ENCODE measurements around the gene MECR.
"Not testable (repeated sequence)": the region's sequence is repeated elsewhere in the genome, so short reads cannot be mapped to it uniquely, and the experiment has no call there.

Gene MECR

GRCh38 chr1:29162476-29163138 lies 68.1 kb downstream of the MECR start:
- no peak overlapping the region for H3K4me3 Mint-ChIP-seq
- H3K4me1 Mint-ChIP-seq (ENCODE audit: low read depth) = peaks cover 42% of the 10 kb centered on the region
- H3K27me3 Mint-ChIP-seq = no peaks in the 10 kb centered on the region
- H3K9me3 Mint-ChIP-seq (ENCODE audit: low read depth) = no peaks in the 10 kb centered on the region
- no peak overlapping the region for H3K27ac Mint-ChIP-seq
- H3K36me3 Mint-ChIP-seq = peaks cover 3% of the 10 kb centered on the region

- H3K9me3 Mint-ChIP-seq (ENCODE audit: low read depth) = no peaks in the 10 kb centered on the region
- H3K4me1 Mint-ChIP-seq (ENCODE audit: low read depth) = peaks cover 38% of the 10 kb centered on the region
- H3K27ac Mint-ChIP-seq = no peak overlapping the region
- H3K4me3 Mint-ChIP-seq = no peak overlapping the region
- no peaks in the 10 kb centered on the region for H3K27me3 Mint-ChIP-seq
- H3K36me3 Mint-ChIP-seq = peaks cover 3% of the 10 kb centered on the region
Observed at GRCh38 chr1:29162025-29162424, 68.7 kb downstream of the MECR start.

GRCh38 chr1:29159773-29160172 lies 71.0 kb downstream of the MECR start:
- peaks cover 17% of the 10 kb centered on the region for H3K4me1 Mint-ChIP-seq (ENCODE audit: low read depth)
- no peaks in the 10 kb centered on the region for H3K27me3 Mint-ChIP-seq
- H3K36me3 Mint-ChIP-seq = peaks cover 5% of the 10 kb centered on the region
- no peaks in the 10 kb centered on the region for H3K9me3 Mint-ChIP-seq (ENCODE audit: low read depth)
- no peak overlapping the region for H3K27ac Mint-ChIP-seq
- no peak overlapping the region for H3K4me3 Mint-ChIP-seq

GRCh38 chr1:29157269-29157601 lies 73.5 kb downstream of the MECR start:
- no peak overlapping the region for H3K4me3 Mint-ChIP-seq
- no peaks in the 10 kb centered on the region for H3K27me3 Mint-ChIP-seq
- no peaks in the 10 kb centered on the region for H3K9me3 Mint-ChIP-seq (ENCODE audit: low read depth)
- no peak overlapping the region for H3K27ac Mint-ChIP-seq
- H3K36me3 Mint-ChIP-seq = peaks cover 7% of the 10 kb centered on the region
- no peaks in the 10 kb centered on the region for H3K4me1 Mint-ChIP-seq (ENCODE audit: low read depth)

- Mint-ChIP-seq H3K27ac (no peak overlapping the region), H3K9me3 (ENCODE audit: low read depth) (no peaks in the 10 kb centered on the region), H3K36me3 (peaks cover 7% of the 10 kb centered on the region), H3K27me3 (no peaks in the 10 kb centered on the region), H3K4me3 (no peak overlapping the region), H3K4me1 (ENCODE audit: low read depth) (no peaks in the 10 kb centered on the region)
Observed at GRCh38 chr1:29156543-29157268, 74.0 kb downstream of the MECR start.

- peaks cover 13% of the 10 kb centered on the region for H3K36me3 Mint-ChIP-seq
- H3K4me3 Mint-ChIP-seq = no peak overlapping the region
- no peaks in the 10 kb centered on the region for H3K27me3 Mint-ChIP-seq
- H3K4me1 Mint-ChIP-seq (ENCODE audit: low read depth) = no peaks in the 10 kb centered on the region
- no peaks in the 10 kb centered on the region for H3K9me3 Mint-ChIP-seq (ENCODE audit: low read depth)
- no peak overlapping the region for H3K27ac Mint-ChIP-seq
Observed at GRCh38 chr1:29152046-29152805, 78.5 kb downstream of the MECR start.

GRCh38 chr1:29150346-29150745 lies 80.4 kb downstream of the MECR start:
- not testable (repeated sequence) for H3K27me3 Mint-ChIP-seq; H3K27ac Mint-ChIP-seq; H3K9me3 Mint-ChIP-seq (ENCODE audit: low read depth); H3K4me1 Mint-ChIP-seq (ENCODE audit: low read depth); H3K4me3 Mint-ChIP-seq
- H3K36me3 Mint-ChIP-seq = peaks cover 19% of the 10 kb centered on the region

GRCh38 chr1:29148656-29149491 lies 81.9 kb downstream of the MECR start:
- H3K27ac Mint-ChIP-seq = no peak overlapping the region
- no peak overlapping the region for H3K4me3 Mint-ChIP-seq
- H3K4me1 Mint-ChIP-seq (ENCODE audit: low read depth) = no peaks in the 10 kb centered on the region
- H3K36me3 Mint-ChIP-seq = peaks cover 17% of the 10 kb centered on the region
- H3K9me3 Mint-ChIP-seq (ENCODE audit: low read depth) = peaks cover 4% of the 10 kb centered on the region
- no peaks in the 10 kb centered on the region for H3K27me3 Mint-ChIP-seq

- Mint-ChIP-seq H3K9me3 (ENCODE audit: low read depth) (peaks cover 4% of the 10 kb centered on the region), H3K27ac (peak overlapping the region; percentile 7), H3K36me3 (peaks cover 20% of the 10 kb centered on the region), H3K4me3 (no peak overlapping the region), H3K27me3 (no peaks in the 10 kb centered on the region), H3K4me1 (ENCODE audit: low read depth) (no peaks in the 10 kb centered on the region)
Observed at GRCh38 chr1:29145739-29146437, 84.8 kb downstream of the MECR start.

- H3K27ac Mint-ChIP-seq = no peak overlapping the region
- no peaks in the 10 kb centered on the region for H3K27me3 Mint-ChIP-seq
- H3K4me1 Mint-ChIP-seq (ENCODE audit: low read depth) = no peaks in the 10 kb centered on the region
- H3K36me3 Mint-ChIP-seq = peaks cover 16% of the 10 kb centered on the region
- H3K9me3 Mint-ChIP-seq (ENCODE audit: low read depth) = peaks cover 4% of the 10 kb centered on the region
- H3K4me3 Mint-ChIP-seq = no peak overlapping the region
Observed at GRCh38 chr1:29144178-29144577, 86.6 kb downstream of the MECR start.

- H3K36me3 Mint-ChIP-seq = peaks cover 16% of the 10 kb centered on the region
- H3K4me3 Mint-ChIP-seq = no peak overlapping the region
Observed at GRCh38 chr1:29142714-29143113, 88.0 kb downstream of the MECR start.

More at GRCh38 chr1:29142714-29143113, 88.0 kb downstream of the MECR start:
- H3K27me3 Mint-ChIP-seq = no peaks in the 10 kb centered on the region
- no peaks in the 10 kb centered on the region for H3K4me1 Mint-ChIP-seq (ENCODE audit: low read depth)
- no peak overlapping the region for H3K27ac Mint-ChIP-seq
- H3K9me3 Mint-ChIP-seq (ENCODE audit: low read depth) = peaks cover 4% of the 10 kb centered on the region

Data from activated naive CD8-positive, alpha-beta T cell (primary cell).